Stimulated activated CD8-positive, alpha-beta memory T cell treated with anti-CD3 and anti-CD28 coated beads, Interleukin-4, amount 100 ng/mL, for 4 hours (primary cell): ENCODE measurements around the gene KRTAP8-1.

Source experiments
- DNase-seq, 2 donors: peaks; one replicate each; pipeline ENCODE4 v3.0.0-alpha.2; 2020; ENCODE audit warnings: low read depth in 2 of 2, low spot score in 1 of 2

KRTAP8-1 gene

GRCh38 chr21:30813174-30813573, at the start of gene KRTAP8-1:
TSS of gene KRTAP8-1 (minus strand) at chr21:30813274. CDS start at chr21:30813220, 54 bp downstream.
- DNase-seq = no peak

- no peak for DNase-seq
These were observed 34.8 kb upstream of the KRTAP8-1 start for GRCh38 chr21:30847627-30848500.

GRCh38 chr21:30842990-30843389, 29.9 kb upstream of the KRTAP8-1 start:
- DNase-seq = no peak

- DNase-seq = peak in 1 of 2 donors; percentile 0
These were observed 26.2 kb upstream of the KRTAP8-1 start for GRCh38 chr21:30839304-30839703.

- no peak for DNase-seq
These were observed 25.5 kb upstream of the KRTAP8-1 start for GRCh38 chr21:30838536-30838935.

- no peak for DNase-seq
These were observed 18.2 kb upstream of the KRTAP8-1 start for GRCh38 chr21:30831194-30831765.

- no peak for DNase-seq
These were observed 16.6 kb upstream of the KRTAP8-1 start, which contains the start of gene KRTAP7-1 for GRCh38 chr21:30829659-30830058. TSS of gene KRTAP7-1 (minus strand) at chr21:30829759. CDS start at chr21:30829698, 61 bp downstream.

GRCh38 chr21:30818837-30819610, 6.0 kb upstream of the KRTAP8-1 start:
- DNase-seq = no peak

GRCh38 chr21:30800605-30801004, 12.5 kb downstream of the KRTAP8-1 start:
- no peak for DNase-seq

- no peak for DNase-seq
These were observed 19.3 kb downstream of the KRTAP8-1 start for GRCh38 chr21:30793581-30794314.

GRCh38 chr21:30779249-30779648, 33.8 kb downstream of the KRTAP8-1 start:
- DNase-seq = no peak

- no peak for DNase-seq
These were observed 43.2 kb downstream of the KRTAP8-1 start for GRCh38 chr21:30769724-30770431.
